ENCODE measurements around the gene STC2.
"Not testable (repeated sequence)": the region's sequence is repeated elsewhere in the genome, so short reads cannot be mapped to it uniquely, and the experiment has no call there.

The STC2 gene

DNA sequence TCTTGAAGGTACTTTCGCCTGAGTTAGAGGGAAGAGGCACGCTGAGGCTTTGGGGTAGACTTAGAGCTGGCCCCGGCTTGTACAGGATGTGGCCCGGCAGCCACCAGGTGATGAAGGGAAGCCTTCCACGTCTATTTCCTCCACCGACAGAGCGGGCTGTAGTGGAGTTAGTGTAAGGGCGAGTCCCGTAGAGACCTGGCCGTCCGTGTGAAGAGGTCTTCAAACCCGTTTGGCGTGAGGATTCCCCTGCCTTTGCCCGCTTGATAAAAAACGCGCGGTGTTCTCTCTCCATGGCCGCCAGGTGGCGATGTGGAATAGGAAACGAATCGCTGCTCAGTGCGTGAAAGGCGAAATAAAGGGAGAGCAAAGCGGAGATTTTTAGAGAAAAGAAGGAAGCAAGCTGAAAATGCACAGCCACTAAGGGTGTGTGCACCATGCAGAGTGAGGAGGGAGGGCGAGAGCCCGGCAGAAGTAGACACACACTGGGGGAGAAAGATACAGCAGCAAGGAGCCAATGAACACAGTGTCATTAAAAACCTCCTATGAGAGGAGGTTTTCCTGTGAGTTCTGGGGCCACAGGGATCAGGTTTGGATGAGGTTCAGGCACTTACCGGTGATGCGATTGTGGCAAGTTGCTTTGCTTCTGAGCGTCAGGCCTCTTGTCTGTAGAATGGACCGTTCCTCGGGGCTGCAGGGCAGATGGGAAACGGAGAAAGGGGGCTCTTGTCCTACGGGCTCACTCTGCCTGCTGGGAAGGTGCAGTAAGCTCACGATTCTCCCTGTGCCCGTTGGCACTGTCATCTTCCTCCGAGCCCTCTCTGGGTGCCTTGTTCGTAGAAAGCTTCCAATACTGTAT is 34.2 kb downstream of the STC2 start:
- DNase-seq, result peak; percentile 82

DNA sequence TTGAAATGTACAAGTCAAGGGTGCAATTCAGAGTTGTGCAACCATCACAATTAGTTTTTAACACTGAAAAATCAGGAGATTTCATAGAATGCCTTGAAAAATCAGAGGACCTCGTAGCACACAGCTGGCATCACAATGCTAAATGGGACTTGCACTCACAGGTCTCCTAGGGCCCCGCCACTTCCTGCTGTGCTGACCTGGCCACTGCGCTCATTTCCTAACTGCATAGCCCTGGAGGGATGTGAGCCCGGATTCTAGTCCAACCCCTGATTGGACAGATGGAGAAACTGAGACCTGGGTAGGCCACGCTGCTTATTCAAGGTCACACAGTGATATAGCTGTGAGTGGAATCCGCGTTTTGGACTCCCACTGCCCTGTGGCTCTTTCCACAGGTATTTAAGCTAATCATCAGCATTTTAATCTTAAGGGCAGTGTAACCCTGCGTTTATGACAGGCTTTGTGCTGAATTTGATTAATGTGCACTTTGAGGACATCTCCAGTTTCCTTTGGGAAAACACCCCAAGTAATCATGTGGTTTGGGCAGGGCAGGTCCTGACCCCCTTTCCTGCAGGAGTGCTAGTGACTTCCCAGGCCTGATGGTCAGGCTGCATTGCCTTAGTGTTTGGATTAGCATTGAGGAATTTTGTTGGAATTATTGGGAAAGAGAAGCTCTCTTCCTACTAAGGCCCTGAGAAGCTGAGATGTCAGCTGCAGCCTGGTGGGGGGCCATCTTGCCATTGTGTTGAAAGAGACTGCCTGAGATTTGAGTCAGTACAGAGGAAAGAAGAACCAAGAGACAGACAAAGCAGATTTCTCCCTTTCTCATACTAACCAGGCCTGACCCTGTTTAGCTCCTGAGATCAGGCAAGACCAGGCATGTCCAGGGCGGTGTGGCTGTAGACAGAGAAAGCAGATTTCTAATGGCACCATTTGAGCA is 36.2 kb downstream of the STC2 start:
- DNase-seq, result peak; percentile 75

DNA sequence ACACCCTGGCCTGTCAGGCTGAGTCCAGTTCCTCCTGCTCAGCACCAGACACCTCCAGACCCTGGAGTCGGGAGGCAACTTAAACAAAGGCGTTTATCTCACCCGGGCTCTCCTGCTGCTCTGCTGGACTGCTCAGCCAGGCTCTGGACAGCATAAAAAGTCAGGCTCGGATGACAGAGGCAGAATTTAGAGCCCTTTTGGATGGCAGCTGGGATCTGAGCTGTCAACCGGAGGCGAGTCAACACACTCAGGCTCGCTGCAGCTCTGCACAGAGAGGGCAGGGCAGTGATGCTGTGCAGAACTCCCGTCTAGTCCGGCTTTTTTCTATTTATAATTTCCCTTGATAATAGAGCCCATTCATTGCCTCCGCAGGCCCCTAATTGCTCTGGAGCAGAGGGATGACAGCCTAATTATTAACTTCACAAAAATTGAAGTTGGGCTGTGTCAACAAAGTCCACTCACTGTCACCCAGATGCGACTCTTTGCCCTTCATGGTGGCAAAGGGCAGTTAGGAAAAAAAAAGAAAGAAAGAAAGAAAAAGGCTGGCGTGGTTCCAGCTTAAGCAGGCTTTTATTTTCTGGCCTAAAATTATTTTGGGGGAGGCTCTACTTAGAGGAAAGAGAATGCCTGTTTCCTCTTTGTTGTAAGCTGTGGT is 37.6 kb downstream of the STC2 start:
- DNase-seq, result no peak

DNA sequence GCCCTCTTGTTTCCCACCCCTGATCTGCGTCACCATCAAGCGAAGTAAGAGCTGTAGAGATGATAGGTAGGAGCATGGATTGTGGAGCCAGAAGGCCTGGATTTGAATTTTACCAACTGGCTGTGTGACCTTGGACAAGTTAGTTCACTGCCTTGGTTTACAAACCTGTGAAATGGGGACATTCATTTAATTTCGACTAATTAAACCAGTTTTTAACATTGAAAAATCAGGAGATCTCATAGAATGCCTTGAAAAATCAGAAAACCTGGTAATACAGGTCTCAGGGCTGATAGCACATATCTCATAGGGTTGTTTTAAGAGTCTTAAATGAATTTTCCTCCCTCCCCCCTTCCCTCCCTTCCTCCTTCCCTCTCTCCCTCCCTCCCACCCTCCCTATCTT is 38.8 kb downstream of the STC2 start:
- no peak for DNase-seq

DNA sequence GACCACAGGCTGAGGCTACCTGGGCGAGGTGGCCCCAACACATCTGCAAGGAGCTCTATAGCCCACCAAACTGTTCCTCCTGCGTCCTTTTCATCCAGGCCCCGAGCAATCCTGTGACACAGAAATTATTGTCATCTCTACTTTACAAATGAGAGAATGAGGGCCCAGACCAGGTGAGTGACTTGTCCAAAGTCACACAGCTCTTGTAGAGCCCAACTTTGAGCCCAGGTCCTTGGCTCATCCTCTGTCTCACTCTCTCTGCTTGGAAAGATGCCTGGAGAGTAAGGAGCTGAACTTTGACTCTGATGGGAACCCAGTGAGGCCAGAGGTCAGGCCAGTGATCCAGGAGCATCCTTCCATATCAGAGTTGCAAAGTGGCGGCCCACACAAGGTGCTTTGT is 39.6 kb downstream of the STC2 start:
- no peak for DNase-seq

DNA sequence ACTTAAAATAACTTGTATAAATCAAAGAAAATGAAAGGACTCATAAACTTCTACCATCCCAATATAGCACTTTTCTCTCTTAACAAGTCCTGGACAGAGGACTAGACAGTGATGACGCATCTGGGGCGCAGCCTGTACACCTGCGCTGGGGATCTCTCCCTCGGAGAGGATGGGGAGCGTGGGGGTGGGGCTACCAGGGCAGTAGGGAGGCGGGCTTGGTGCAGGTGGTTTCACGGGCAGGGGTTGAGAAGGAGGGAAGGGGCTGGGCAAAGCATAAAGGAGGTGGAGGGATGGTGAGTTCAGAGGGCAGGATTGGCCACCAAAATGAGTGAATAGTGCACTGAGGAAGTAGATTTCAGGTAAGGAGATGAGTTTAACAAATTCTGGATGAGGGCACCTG is 41.1 kb downstream of the STC2 start:
- no peak for DNase-seq

DNA sequence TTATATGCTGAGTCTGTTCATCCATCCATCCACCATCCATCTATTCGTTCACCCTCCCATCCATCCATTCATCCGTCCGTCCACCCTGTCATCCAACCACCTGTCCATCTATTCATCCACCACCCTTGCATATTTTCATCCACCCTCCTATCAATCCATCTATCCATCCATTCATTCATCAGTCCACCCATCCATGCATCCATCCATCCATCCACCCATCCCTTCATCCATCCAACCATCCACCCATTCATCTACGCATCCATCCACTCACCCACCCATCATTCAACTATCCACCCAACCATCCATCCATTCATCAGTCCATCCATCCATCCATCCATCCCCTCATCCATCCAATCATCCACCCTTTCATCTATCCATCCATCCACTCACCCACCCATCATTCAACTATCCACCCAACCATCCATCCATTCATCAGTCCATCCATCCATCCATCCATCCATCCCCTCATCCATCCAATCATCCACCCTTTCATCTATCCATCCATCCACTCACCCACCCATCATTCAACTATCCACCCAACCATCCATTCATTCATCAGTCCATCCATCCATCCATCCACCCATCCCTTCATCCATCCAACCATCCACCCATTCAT is 43.8 kb downstream of the STC2 start:
- DNase-seq, result not testable (repeated sequence)

DNA sequence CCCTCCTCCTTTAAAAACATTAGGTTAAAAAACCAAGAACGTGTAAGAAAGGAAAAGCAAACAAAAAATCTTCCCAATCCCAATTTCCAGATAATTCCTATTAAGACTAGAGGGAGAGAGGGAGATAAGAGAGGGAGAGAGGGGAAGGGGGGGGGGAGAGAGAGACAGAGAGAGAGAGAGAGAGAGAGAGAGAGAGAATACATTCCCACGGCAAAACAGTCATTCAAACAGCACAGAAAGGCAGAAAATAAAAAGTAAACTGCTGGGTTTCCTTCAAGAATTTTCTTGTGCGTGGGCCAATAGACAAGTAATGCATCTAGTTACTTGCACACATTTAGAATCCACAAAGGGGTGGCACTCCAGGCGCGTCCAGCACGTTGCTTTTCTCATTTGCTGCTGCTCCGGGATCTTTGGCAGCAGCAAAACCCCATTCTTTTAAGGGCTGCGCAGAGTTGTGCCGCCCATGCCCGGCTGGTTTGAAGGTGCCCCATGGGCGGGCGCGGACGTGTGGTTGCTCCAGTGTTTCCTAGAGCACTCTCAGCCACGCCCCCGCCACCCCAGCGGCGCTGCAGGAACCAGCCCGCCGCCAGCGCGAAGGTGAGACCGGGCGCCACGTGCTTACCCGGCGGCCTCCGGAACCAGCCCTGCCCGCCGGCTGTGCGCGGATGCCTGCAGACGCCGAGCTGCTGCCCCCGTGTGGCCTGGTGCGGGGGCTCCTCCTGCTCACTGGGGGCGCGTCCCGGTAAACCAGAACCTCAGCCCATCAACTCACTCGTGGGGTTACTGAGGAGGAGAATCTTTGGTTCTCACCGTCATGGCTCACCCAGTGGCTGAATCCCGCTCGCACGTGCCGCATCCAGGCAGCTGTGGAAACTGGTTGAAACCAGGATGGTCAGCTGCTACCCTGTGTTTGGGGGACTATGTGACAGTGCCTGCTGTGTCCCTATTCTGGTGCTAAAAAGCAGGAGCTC is 44.6 kb downstream of the STC2 start:
- DNase-seq, result peak; percentile 50

DNA sequence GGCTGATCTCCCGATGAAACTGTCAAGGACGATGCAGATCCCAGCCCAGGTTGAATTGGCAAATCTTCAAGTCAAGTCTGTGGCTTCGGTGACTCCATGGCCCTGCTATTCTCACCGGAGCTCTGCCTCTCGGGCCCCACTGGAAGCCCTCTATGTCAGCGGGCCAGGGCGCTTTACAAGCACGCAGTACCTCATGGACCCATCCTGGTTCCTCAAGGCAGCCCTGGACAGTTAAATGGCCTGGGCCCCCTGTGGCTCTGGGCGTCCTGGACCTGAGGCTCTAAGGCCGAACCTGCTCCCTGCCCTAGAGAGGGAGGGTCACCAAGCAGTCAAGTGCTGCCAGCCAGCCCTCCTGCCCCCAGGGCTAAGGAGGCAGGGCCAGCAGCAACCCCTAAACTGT is 45.3 kb downstream of the STC2 start:
- no peak for DNase-seq

DNA sequence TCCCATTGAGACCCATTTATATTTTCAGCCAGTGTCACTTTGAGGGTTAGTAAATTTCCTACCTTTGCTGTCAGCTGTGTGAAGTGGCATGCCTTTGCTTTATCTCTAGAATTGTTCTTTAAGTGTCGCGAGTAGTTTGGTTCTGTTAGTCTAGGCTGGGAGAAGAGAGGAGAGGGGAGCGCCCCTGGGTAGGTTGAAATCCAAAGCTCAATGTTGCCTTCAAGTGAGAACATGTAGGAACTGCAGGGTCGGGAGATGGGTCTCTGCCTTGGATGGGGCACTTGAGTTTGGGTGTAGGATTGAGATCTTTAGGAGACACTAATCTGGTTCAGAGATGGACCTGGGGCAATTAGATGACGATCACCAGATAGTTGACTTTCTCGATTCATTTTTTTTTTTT is 46.3 kb downstream of the STC2 start:
- DNase-seq, result no peak

DNA sequence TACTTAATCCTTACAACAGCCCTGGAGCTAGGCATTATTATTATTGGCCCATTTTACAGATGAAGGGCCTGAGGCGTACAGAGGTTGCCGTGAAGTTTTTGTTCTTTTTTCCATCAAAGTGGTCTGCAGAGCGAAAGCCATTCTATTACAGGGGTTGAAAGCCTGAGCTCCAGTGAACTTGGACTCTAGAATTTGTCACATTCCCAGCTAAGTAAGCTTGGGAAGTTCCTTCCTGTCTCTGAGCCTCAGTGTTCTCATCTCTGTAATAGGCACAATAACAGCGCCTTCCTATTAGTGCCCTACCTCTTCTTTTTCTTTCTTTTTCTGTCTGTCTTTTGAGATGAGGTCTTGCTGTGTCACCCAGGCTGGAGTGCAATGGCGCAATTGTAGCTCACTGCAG is 49.0 kb downstream of the STC2 start:
- no peak for DNase-seq

DNA sequence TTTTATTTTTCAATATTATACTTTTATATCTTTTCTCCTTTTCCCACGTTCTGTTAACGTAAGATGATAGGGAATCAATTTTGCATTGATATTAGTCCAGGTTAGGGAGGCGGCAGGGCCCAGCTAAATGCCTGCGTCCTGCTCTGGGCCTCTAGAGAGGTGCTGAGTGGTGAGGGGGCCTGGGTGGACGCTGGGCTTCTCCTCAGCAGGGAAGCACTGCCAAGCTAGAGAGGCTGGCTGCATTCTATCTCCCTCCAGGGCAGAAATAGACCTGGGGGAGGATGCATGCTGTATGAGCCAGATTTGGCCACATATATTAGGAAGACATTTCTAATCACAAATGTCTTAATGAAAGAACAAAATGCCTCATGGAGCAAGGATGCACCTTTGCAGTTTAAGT is 49.6 kb downstream of the STC2 start:
- DNase-seq, result no peak

DNA sequence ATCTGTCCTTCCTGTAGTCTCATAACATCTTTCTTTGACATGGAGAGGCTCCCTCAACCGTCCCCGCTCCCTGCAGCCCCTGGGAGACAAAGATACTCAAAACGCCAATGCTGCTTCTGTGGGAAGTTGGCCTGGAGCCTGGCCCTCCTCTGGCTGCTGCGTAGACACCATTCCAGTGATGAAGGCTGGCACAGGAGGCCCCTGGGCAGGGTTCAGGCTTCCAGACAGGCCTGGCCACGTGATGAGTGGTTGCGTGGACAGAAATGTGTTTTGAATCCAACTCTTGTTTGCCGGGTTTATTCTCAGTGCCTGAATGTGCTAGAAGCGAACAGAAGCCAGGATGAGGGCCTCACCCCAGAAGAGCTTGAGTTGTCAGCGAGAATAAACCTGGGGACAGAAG is 50.0 kb downstream of the STC2 start:
- no peak for DNase-seq

DNA sequence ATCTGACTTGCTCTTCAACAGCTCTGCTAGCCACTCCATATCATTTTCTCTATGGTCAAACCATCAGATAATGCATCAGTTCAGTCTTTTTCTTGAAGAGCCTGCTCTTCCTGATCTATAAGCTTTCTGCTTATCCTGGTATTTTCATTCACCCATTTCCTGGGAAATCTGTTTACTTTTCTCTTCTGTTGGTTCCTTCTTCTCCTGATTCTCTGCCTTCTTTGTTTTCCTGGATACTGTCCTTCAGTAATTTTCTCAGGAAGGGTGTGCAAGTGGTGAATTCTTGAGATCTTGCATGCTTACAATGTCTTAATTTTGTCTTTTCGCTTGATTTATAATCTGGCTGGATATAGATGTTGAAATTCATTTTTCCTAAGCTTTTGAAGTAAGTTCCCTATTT is 53.4 kb downstream of the STC2 start:
- no peak for DNase-seq

DNA sequence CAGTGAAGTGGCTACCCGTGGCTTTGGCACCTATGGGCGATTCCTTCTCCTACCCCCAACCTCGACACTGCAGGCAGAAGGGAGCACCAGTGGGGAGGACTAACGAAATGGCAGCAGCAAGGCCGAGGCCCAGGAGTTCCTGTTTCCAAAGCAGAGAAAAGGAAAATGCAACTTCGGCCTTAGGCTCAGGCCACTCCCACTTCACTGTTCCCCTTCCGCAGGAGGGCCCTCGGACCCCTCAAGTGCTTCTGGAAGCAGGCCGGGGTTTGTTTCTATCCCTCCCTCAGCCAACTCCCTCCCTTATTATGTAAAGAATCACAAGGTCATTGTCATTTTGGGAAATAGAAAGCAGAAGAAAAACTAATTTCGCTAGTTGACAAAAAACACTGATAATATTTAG is 56.8 kb downstream of the STC2 start:
- DNase-seq, result no peak

DNA sequence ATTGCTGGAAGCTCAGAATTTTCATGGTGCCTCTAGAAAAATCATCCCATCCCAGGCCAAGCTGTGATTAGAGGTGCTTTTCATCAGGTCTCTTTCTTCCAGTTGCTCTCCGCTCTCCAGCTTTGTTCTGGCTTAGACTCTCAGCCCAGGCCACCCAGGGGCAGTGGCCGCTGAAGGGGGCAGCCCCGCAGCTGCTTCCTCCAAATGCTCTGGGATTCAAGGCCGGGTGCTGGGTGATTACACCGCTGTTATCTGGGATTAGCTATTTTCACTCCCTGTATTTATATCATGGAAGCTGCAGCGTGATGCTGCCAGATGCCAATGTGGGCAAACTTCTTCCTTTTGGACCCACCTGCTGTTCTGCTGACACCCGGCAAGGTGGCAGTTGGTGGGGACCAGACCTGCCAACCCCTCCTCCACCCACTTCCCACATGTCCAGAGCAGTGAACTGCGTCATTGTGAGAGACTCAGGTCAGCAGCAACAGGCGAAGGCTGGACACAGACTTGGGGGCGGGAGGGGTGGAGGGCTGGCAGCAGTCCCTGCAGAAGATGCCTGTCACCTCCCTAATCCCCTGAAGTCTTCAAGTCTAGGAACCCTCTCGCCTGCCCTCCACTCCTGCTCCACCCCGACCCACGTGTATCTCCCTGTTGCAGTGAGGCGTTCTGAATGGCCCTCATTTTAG is 59.3 kb downstream of the STC2 start:
- no peak for DNase-seq

DNA sequence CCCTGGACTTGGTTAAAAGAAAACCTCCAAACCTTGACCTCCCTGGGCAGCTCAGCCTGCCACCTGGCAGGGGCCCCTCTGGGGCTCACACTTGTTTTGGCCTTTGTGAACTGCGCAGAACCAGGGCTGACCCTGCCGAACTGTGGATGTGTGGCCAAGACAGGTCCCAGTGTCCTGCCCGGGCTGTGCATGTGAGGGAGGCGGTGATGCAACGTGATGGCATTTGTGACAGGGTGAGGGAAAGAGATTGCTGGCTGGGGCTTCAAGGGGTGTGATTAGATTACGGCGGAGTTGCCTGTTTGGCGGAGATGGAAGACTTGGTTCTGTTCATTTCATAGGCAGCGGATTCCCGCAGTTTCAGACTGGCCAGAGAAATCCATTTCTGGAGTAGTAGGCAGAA is 62.8 kb downstream of the STC2 start:
- no peak for DNase-seq

Data from fibroblast of upper back skin (primary cell).